CD4-positive, CD25-positive, alpha-beta regulatory T cell (primary cell): ENCODE data around the gene NEK8. TPM values are rescaled to one million over a fixed set of nuclear protein-coding genes. Genes with fewer than 3 reads are reported as not detected.

Experiments used
- ATAC-seq, 2 donors: fragments of 150-1000 bp; cut with Tn5 transposase; one replicate each; pipeline ENCODE4 v1.10.0; 2021; ENCODE audit warnings: low read depth in 2 of 2, moderate number of reproducible peaks in 2 of 2, moderate library complexity in 1 of 2
- DNase-seq, 3 donors: peaks; one replicate each; pipeline versions ENCODE4 v3.0.0 to v3.0.0-alpha.2; 2012 to 2022; ENCODE audit warnings: mixed read lengths in 1 of 3
- H3K27ac ChIP-seq: one replicate; pipeline ENCODE4 v1.7.0; 2013; ENCODE audit warnings: mild to moderate bottlenecking, low read length; ENCODE audit not compliant: insufficient read depth, poor library complexity, severe bottlenecking
- H3K27me3 ChIP-seq: one replicate; pipeline ENCODE4 v1.7.0; 2013; ENCODE audit warnings: low read length; ENCODE audit not compliant: control insufficient read depth, insufficient read depth
- H3K36me3 ChIP-seq: one replicate; pipeline ENCODE4 v1.7.0; 2013; ENCODE audit warnings: mild to moderate bottlenecking, low read length, moderate library complexity; ENCODE audit not compliant: control insufficient read depth, insufficient read depth
- H3K4me1 ChIP-seq: 2 replicates; pipeline ENCODE4 v1.7.0; 2013; ENCODE audit warnings: mild to moderate bottlenecking, low read length; ENCODE audit not compliant: insufficient read depth, control insufficient read depth, poor library complexity, severe bottlenecking
- H3K4me3 ChIP-seq: one replicate; pipeline ENCODE4 v1.7.0; 2013; ENCODE audit warnings: low read depth, mild to moderate bottlenecking, low read length, moderate library complexity
- H3K9me3 ChIP-seq, 2 experiments: 1 replicate in 1 of 2; 2 replicates in 1 of 2; pipeline ENCODE4 v1.7.0; 2013; ENCODE audit warnings: low read length in 2 of 2, mild to moderate bottlenecking in 1 of 2, moderate library complexity in 1 of 2; ENCODE audit not compliant: control insufficient read depth in 2 of 2
- H3K27ac Mint-ChIP-seq, 3 donors: one replicate each; pipeline ENCODE4 v1.8.0; 2020 to 2022; ENCODE audit warnings: mild to moderate bottlenecking in 3 of 3, mixed read lengths in 3 of 3, moderate library complexity in 2 of 3
- H3K27me3 Mint-ChIP-seq: one replicate; pipeline ENCODE4 v1.8.0; 2022; ENCODE audit warnings: mild to moderate bottlenecking, mixed read lengths
- H3K36me3 Mint-ChIP-seq: one replicate; pipeline ENCODE4 v1.8.0; 2020; ENCODE audit warnings: mixed read lengths
- H3K4me1 Mint-ChIP-seq, 4 donors: one replicate each; pipeline ENCODE4 v1.8.0; 2020 to 2022; ENCODE audit warnings: mixed read lengths in 4 of 4, mild to moderate bottlenecking in 1 of 4
- H3K4me3 Mint-ChIP-seq, 4 donors: one replicate each; pipeline ENCODE4 v1.8.0; 2020 to 2022; ENCODE audit warnings: mild to moderate bottlenecking in 4 of 4, mixed read lengths in 4 of 4, moderate library complexity in 3 of 4
- H3K9me3 Mint-ChIP-seq, 7 donors: one replicate each; pipeline ENCODE4 v1.8.0; 2020 to 2022; ENCODE audit warnings: mixed read lengths in 7 of 7, mild to moderate bottlenecking in 3 of 7, moderate library complexity in 2 of 7
- polyA plus RNA-seq, 4 donors: library from polyadenylated mRNA; unstranded; fragments of 300-500 nt; fragmentation: Illumina TruSeq; gene quantifications; one replicate each; pipeline ENCODE4 v1.2.3, GENCODE V29; 2021
- total RNA-seq: library from RNA; stranded (reverse); gene quantifications from one replicate; pipeline ENCODE4 v1.2.3, GENCODE V29; 2022

Gene NEK8
- total RNA-seq (7.5 TPM), polyA plus RNA-seq (1 to 10 TPM; 1.8 to 2.6 (median 2.0) TPM)

GRCh38 chr17:28728364-28729200 is at the start of gene NEK8:
TSS of gene NEK8 (plus strand) at chr17:28728788. CDS start at chr17:28728814, 26 bp downstream.
- DNase-seq: peak; percentile 92 to 98 (median 95)
- H3K36me3 ChIP-seq: peaks cover 15% of the 10 kb centered on the region
- ATAC-seq: peak; percentile 61 to 67
- H3K27me3 ChIP-seq: no peaks in the 10 kb centered on the region
- Mint-ChIP-seq H3K36me3 (peaks cover 14% of the 10 kb centered on the region), H3K27me3 (peaks cover 4% of the 10 kb centered on the region), H3K4me1 (peaks cover 10 to 49% (median 30%) of the 10 kb centered on the region in 4 donors), H3K9me3 (no peaks in the 10 kb centered on the region), H3K27ac (peak within 1 kb of the TSS; percentile 98 to 100 (median 98)), H3K4me3 (peak within 1 kb of the TSS; percentile 93 to 100 (median 97))
- peaks cover 32% of the 10 kb centered on the region for H3K4me1 ChIP-seq
- H3K9me3 ChIP-seq: no peaks in the 10 kb centered on the region
- H3K27ac ChIP-seq: peak within 1 kb of the TSS; percentile 100
- H3K4me3 ChIP-seq: peak within 1 kb of the TSS; percentile 84

DNA sequence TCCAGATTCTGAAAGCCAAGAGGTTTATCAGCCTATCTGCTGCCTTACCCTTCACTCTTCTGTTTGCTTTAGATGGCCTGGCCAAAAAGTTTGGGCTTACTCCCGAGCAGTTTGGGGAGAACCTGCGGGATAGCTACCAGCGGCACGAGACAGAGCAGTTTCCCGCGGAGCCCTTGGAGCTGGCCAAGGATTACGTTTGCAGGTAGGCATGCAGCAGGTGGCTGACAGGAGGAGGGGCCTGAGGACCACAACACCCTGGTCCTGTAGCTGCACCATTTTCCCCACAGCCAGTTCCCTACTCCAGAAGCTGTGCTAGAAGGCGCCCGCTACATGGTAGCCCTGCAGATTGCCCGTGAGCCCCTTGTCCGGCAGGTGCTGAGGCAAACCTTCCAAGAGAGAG is 45.9 kb upstream of the NEK8 start:
- Histone ChIP-seq H3K4me3 (no peak overlapping the region), H3K9me3 (no peaks in the 10 kb centered on the region), H3K27me3 (no peaks in the 10 kb centered on the region), H3K4me1 (no peaks in the 10 kb centered on the region), H3K36me3 (peaks cover 91% of the 10 kb centered on the region), H3K27ac (no peak overlapping the region)
- ATAC-seq: no peak
- Mint-ChIP-seq H3K4me3 (no peak overlapping the region), H3K4me1 (peaks cover 0 to 2% (median 0%) of the 10 kb centered on the region in 4 donors), H3K9me3 (no peaks in the 10 kb centered on the region), H3K27me3 (no peaks in the 10 kb centered on the region), H3K27ac (no peak overlapping the region), H3K36me3 (peaks cover 42% of the 10 kb centered on the region)
- DNase-seq: no peak

DNA sequence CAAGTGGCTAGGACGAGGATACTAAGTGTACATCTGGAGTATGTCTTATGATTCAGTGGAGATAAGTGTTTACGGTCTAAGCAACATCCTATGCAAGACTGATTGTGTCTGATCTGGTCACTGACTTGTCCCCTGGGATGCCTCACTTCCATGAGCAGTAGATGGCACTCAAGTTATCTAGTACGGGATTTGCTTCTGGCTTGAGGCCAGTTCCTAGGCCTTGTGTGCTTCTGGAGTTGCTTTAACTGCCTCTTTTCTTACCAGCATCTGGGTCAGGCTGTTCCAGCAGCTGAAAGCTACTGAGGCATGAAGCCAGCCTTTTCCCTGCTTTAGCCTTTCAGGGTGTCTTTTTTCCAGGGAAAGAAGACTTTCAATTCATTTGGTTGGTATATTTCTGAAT is 43.6 kb upstream of the NEK8 start:
- no peaks in the 10 kb centered on the region for H3K4me1 ChIP-seq
- H3K27me3 Mint-ChIP-seq: no peaks in the 10 kb centered on the region
- H3K4me1 Mint-ChIP-seq: peaks cover 0 to 2% (median 0%) of the 10 kb centered on the region in 4 donors
- H3K9me3 Mint-ChIP-seq: no peaks in the 10 kb centered on the region
- DNase-seq (no peak), ATAC-seq (no peak)
- H3K9me3 ChIP-seq: no peaks in the 10 kb centered on the region
- no peak overlapping the region for H3K4me3 Mint-ChIP-seq
- H3K27me3 ChIP-seq: no peaks in the 10 kb centered on the region
- peaks cover 96% of the 10 kb centered on the region for H3K36me3 ChIP-seq
- H3K4me3 ChIP-seq: no peak overlapping the region
- peak overlapping the region in 1 of 3 donors; percentile 66 for H3K27ac Mint-ChIP-seq
- H3K36me3 Mint-ChIP-seq: peaks cover 52% of the 10 kb centered on the region
- H3K27ac ChIP-seq: no peak overlapping the region

- ATAC-seq: no peak
- peak overlapping the region in 1 of 3 donors; percentile 66 for H3K27ac Mint-ChIP-seq
- no peaks in the 10 kb centered on the region for H3K9me3 ChIP-seq
Measured at GRCh38 chr17:28685366-28685765, 43.2 kb upstream of the NEK8 start.

GRCh38 chr17:28686296-28686695 is 42.3 kb upstream of the NEK8 start:
- Mint-ChIP-seq H3K36me3 (peaks cover 52% of the 10 kb centered on the region), H3K27ac (no peak overlapping the region), H3K9me3 (no peaks in the 10 kb centered on the region), H3K4me3 (no peak overlapping the region), H3K27me3 (no peaks in the 10 kb centered on the region), H3K4me1 (peaks cover 0 to 2% (median 0%) of the 10 kb centered on the region in 4 donors)
- Histone ChIP-seq H3K4me3 (no peak overlapping the region), H3K36me3 (peaks cover 96% of the 10 kb centered on the region), H3K27ac (no peak overlapping the region), H3K27me3 (no peaks in the 10 kb centered on the region), H3K9me3 (no peaks in the 10 kb centered on the region), H3K4me1 (no peaks in the 10 kb centered on the region)
- DNase-seq (no peak), ATAC-seq (no peak)

More at GRCh38 chr17:28685366-28685765, 43.2 kb upstream of the NEK8 start:
- H3K36me3 ChIP-seq: peaks cover 98% of the 10 kb centered on the region
- Mint-ChIP-seq H3K36me3 (peaks cover 55% of the 10 kb centered on the region), H3K4me3 (no peak overlapping the region), H3K27me3 (no peaks in the 10 kb centered on the region), H3K4me1 (peaks cover 0 to 2% (median 0%) of the 10 kb centered on the region in 4 donors), H3K9me3 (no peaks in the 10 kb centered on the region)
- H3K4me3 ChIP-seq: no peak overlapping the region
- H3K4me1 ChIP-seq: no peaks in the 10 kb centered on the region
- no peak for DNase-seq
- H3K27me3 ChIP-seq: no peaks in the 10 kb centered on the region
- H3K27ac ChIP-seq: no peak overlapping the region

- Histone ChIP-seq H3K27ac (no peak overlapping the region), H3K27me3 (no peaks in the 10 kb centered on the region), H3K9me3 (no peaks in the 10 kb centered on the region), H3K36me3 (peaks cover 86% of the 10 kb centered on the region), H3K4me1 (no peaks in the 10 kb centered on the region), H3K4me3 (no peak overlapping the region)
- Mint-ChIP-seq H3K9me3 (no peaks in the 10 kb centered on the region), H3K27me3 (no peaks in the 10 kb centered on the region), H3K4me3 (no peak overlapping the region), H3K27ac (peak overlapping the region in 1 of 3 donors; percentile 49), H3K36me3 (peaks cover 48% of the 10 kb centered on the region), H3K4me1 (peaks cover 0 to 2% (median 0%) of the 10 kb centered on the region in 4 donors)
- ATAC-seq (no peak), DNase-seq (no peak)
Measured at GRCh38 chr17:28688481-28688880, 40.1 kb upstream of the NEK8 start.

DNA sequence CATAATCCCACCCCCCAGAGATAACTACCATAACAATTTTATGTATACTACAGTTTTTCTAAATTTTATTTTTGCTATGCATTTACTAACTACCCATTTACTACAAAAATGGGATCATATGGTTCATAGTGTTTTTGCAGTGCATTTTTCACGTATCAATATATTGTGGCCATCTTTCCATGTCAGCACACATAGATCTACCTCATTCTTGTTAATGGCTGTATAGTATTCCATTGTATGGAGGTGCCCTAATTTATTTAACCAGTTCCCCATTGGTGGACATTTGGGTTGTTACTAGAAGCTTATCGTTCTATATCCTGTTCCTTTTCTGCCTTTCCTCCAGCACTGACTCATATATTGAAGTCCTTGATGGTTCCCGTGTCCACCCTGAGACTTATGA is 39.6 kb upstream of the NEK8 start:
- Mint-ChIP-seq H3K9me3 (no peaks in the 10 kb centered on the region), H3K27me3 (no peaks in the 10 kb centered on the region), H3K4me3 (no peak overlapping the region), H3K36me3 (peaks cover 49% of the 10 kb centered on the region), H3K27ac (no peak overlapping the region), H3K4me1 (peaks cover 0 to 2% (median 0%) of the 10 kb centered on the region in 4 donors)
- no peak for DNase-seq
- H3K4me3 ChIP-seq: no peak overlapping the region
- no peaks in the 10 kb centered on the region for H3K27me3 ChIP-seq
- H3K9me3 ChIP-seq: no peaks in the 10 kb centered on the region
- ATAC-seq: no peak
- peaks cover 86% of the 10 kb centered on the region for H3K36me3 ChIP-seq
- no peaks in the 10 kb centered on the region for H3K4me1 ChIP-seq
- no peak overlapping the region for H3K27ac ChIP-seq
